ENCODE measurements around the gene KCTD2.
"Not testable (repeated sequence)": the region's sequence is repeated elsewhere in the genome, so short reads cannot be mapped to it uniquely, and the experiment has no call there.

The KCTD2 gene

GRCh38 chr17:75020331-75021110 lies 26.5 kb upstream of the KCTD2 start:
- no peak for DNase-seq

DNA sequence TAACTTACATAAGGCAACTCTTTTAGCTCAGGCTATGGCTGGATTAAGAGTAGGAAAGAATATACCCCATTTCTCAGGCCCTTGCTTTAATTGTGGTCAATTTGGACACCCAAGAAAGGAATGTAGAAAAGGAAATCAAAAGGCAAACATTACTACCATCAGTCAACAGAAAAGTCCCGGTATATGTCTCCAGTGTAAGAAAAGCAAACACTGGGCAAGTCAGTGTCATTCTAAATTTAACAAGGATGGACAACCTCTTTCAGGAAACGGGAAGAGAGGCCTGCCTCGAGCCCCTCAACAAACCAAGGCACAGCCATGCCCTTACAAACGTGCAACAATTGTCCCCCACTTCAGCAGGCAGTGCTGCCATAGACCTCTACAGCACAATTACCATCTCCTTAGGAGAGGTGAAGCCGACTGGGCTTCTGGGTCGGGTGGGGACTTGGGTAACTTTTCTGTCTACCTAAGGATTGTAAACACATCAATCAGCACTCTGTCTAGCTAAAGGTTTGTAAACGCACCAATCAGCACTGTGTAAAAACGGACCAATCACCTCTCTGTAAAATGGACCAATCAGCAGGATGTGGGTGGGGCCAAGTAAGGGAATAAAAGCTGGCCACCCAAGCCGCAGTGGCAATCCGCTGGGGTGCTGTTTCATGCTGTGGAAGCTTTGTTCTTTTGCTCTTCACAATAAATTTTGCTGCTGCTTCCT lies 22.2 kb upstream of the KCTD2 start:
- no peak for DNase-seq

DNA sequence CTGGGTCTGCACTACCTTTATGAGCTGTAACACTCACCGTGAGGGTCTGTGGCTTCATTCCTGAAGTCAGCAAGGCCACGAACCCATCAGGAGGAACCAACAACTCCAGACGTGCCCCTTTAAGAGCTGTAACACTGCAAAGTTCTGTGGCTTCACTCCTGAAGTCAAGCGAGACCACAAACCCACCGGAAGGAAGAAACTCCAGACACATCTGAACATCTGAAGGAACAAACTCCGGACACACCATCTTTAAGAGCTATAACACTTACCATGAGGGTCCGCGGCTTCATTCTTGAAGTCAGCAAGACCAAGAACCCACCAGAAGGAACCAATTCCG lies 21.7 kb upstream of the KCTD2 start:
- not testable (repeated sequence) for DNase-seq

GRCh38 chr17:75026650-75027049 lies 20.4 kb upstream of the KCTD2 start:
- DNase-seq = not testable (repeated sequence)

GRCh38 chr17:75030161-75030560 lies 16.9 kb upstream of the KCTD2 start:
- DNase-seq = no peak

DNA sequence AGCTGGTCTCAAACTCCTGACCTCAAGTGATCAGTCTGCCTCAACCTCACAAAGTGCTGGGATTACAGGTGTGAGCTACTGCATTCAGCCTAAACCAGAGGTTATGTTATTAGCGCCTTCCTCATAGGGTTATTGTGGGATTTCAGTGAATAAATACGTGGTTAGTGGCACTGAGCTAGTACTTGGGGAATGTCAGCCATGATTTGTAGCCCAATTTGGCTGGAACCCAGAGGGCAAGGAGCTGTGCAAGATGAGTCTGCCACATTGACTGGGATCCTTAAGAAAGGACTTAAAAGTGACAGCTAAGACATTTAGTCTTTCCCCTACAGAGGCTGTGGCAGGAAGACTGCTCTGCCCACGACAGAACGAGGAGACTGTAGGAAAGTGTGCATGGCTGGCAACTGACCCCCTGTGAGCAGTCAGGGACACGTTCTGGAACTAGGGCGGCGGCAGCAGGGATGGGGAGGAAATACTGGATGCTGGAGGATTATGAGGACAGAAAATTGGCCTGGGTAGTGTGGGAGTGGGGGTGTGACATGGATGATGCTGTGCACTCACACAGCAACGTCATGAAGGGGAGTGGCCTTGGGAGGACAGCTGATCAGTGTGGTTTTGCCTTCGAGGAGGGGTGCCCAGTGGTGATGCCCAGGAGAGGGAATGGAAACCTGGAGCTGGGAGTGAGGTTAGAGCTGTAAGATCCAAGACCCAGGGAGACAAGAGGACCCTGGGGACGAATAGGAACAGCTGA lies 14.9 kb upstream of the KCTD2 start:
- peak; percentile 37 for DNase-seq

GRCh38 chr17:75032720-75033280 lies 14.2 kb upstream of the KCTD2 start:
- DNase-seq = no peak

GRCh38 chr17:75033346-75034235 lies 13.4 kb upstream of the KCTD2 start:
- DNase-seq = peak; percentile 92

- DNase-seq = peak; percentile 79
Observed at GRCh38 chr17:75034236-75034908, 12.7 kb upstream of the KCTD2 start.

GRCh38 chr17:75036643-75037268 lies 10.3 kb upstream of the KCTD2 start:
- peak; percentile 12 for DNase-seq

GRCh38 chr17:75039238-75039637 lies 7.8 kb upstream of the KCTD2 start:
- DNase-seq = no peak

GRCh38 chr17:75041656-75042280 lies 5.3 kb upstream of the KCTD2 start:
- no peak for DNase-seq

GRCh38 chr17:75043789-75044188 lies 3.2 kb upstream of the KCTD2 start:
- not testable (repeated sequence) for DNase-seq

- no peak for DNase-seq
Observed at GRCh38 chr17:75044716-75045115, 2.3 kb upstream of the KCTD2 start.

DNA sequence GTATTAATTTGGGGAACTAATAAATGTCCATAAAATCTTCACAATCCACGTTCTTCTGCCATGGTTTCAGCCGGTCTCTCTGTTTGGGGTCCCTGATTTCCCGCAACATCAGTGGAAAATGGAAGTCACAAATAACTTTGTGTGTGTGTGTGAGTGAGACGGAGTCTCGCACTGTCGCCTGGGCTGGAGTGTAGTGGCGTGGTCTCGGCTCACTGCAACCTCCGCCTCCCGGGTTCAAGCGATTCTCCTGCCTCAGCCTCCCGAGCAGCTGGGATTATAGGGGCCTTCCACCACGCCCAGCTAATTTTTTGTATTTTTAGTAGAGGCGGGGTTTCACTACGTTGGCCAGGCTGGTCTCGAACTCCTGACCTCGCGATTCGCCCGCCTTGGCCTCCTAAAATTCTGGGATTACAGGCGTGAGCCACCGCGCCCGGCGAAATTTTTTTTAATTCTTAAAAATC lies 1.0 kb upstream of the KCTD2 start:
- DNase-seq = not testable (repeated sequence)

DNA sequence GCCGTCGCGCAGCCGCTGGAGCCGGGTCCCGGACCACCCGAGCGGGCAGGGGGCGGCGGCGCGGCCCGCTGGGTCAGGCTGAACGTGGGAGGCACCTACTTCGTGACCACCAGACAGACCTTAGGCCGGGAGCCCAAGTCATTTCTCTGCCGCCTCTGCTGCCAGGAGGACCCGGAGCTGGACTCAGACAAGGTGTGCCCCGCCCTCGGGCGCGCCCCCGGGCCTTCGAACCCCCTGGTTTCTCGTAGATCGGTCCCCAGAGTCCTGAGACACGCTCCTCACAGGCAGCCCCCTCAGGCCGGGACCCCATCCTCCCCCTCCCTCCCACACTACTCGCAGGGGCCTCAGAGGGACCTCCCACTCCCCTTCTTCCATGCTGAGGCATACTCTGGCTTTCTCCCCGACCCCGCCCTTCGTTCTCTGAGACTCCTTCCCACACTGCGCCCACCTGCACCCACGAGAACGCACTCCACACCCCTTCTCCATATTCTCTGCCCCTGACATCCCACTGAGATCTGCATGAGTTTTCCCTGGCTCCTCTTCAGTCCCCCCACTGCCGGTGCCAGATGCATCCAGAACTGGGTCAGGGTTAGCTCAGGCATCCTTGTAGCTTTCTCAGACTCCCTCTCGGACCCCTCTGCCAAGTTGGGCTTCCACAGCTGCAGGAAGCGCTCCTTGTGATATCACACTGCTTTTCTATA lies 523 bp downstream of the KCTD2 start:
- no peak for DNase-seq

DNA sequence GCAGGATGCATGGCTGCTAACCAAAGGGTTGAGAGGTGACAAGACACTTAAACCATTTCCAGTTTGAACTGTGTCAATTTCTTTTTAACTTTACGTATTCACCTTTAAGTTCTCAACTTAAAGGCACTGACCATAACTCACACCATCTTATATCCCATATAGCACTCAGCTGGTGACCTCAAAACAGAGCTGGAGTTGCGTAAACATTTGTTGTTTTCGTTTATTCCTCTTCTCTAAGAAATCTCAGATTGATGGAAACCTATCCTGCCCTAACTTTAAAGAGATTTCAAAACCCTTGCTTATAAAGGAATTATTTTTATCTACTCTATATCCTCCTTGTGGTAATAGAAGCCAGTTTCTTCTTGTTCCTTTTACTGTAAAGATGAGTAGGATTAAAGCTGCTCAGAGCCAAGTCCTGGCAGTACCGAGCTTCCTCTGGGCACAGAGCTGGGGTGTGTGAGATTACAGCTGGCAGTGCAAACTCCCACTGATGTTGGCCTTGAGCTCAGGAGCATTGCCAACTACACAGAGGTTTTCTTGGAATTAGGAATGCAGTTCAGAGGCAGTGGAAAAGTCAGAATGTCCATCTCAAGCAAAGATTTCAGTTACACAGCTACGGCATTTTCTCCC lies 1.3 kb downstream of the KCTD2 start:
- no peak for DNase-seq

DNA sequence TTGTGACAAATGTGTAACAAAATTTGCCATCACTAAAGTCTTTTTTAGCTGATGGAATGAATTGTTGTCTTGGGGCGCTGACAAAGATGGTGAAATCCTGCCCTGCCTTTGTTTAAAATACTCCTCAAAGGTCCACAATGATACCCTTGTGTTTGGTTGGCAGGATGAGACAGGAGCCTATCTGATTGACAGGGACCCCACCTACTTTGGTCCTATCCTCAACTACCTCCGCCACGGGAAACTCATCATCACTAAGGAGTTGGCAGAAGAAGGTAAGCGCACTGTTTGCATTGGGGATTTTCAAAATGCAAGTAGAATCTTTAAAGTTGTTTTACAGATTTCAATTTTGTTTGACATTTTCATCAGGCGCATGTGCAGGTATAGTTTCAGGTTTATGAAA lies 2.0 kb downstream of the KCTD2 start:
- no peak for DNase-seq

GRCh38 chr17:75049706-75050105 lies 2.7 kb downstream of the KCTD2 start:
- DNase-seq = no peak

DNA sequence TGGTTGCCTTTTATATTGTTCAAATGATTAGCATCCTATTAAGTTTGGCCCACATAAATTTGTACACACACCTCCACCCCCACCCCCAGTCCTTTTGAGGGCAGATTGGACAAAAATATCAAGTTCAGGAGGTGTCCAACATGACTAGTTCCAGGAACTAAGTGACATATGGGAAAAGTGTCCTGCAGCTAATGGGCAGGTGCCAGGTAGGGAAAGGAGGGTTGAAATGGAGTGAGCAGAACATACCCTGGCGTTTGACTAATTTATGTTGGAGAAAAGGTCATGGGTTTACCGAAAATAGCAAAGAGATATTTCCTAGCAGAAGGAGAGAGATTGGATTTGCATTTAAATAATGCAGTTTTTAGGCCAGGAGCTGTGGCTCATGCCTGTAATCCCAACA lies 4.9 kb downstream of the KCTD2 start:
- DNase-seq = no peak
